ENCODE results near the gene KIAA1958. TPM values are rescaled to one million over a fixed set of nuclear protein-coding genes. Genes with fewer than 3 reads are reported as not detected.

KIAA1958 gene
- total RNA-seq (1 to 10 TPM; 4.5 to 7.1 TPM), polyA plus RNA-seq (1 to 10 TPM in 1 of 2 donors, under 1 TPM in 1; 0.99 to 2.1 TPM)

DNA sequence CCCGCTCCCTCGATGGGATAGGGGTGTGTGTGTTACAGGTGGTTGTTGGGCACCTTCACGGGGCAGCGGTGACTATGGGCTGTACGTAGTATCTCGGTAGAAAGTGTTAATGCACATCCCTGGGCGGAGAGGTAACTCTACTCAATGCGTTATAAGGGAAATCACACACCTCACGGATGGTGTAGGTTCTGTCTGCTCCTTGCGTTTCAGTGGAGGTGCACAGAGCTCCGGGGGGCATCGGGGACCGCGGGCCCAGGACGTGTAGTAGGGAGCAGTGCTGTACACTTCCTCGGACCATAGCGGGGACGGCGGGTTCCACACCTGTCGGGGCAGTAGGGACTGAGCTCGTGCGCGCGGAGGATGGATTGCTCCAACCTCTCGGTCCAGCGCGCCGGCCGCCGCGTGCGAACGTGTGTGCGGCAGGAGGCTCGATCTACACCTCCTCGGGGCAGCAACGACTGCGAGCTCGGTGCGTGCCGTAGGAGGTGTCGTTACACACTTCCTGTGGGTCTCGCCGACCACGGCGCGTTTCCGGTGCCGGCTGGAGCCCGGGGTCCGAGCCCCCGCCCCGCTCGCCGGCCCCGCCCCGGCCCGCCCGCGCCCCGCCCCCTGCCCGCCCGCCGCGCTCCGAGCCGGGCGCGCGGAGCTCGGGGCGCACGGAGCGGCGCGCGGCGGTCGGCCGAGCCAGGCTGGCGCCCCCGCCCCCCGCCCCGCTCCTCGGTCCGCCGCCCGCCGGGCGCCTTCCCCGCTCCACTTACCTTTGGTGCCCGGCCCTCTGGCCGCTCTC, at the start of gene KIAA1958:
KIAA1958 (plus strand) TSS at position 607 of the 787 bp plus-strand sequence. CDS start 87,254 bp downstream, outside the sequence.
- DNase-seq (ENCODE audit: low spot score), result peak; percentile 75
- 1% methylated on average over 93 of the region's 93 CpGs for WGBS
- Histone ChIP-seq H3K9me3 (ENCODE audit: control insufficient read depth in 4 of 4, low read length in 3 of 4) (no peaks in the 10 kb centered on the region), H3K9ac (ENCODE audit: low read depth in 1 of 2, low read length in 2 of 2) (peak within 1 kb of the TSS; percentile 52 to 66), H3K4me3 (ENCODE audit: low read depth in 1 of 3, low read length in 3 of 3) (peak within 1 kb of the TSS; percentile 81 to 92 (median 87)), H3K27ac (ENCODE audit: low read depth in 1 of 2, low read length in 2 of 2) (peak within 1 kb of the TSS; percentile 71 to 81), H3K4me1 (ENCODE audit: control insufficient read depth in 4 of 4, insufficient read depth in 4 of 4, low read length in 3 of 4) (peaks cover 1 to 30% (median 11%) of the 10 kb centered on the region in 4 donors), H3K27me3 (ENCODE audit: control insufficient read depth in 4 of 4, insufficient read depth in 4 of 4, low read length in 3 of 4) (no peaks in the 10 kb centered on the region), H3K36me3 (ENCODE audit: control insufficient read depth in 4 of 4, insufficient read depth in 3 of 4, low read depth in 1 of 4, low read length in 3 of 4) (no peaks in the 10 kb centered on the region)
- TF ChIP-seq, protein P1, sequence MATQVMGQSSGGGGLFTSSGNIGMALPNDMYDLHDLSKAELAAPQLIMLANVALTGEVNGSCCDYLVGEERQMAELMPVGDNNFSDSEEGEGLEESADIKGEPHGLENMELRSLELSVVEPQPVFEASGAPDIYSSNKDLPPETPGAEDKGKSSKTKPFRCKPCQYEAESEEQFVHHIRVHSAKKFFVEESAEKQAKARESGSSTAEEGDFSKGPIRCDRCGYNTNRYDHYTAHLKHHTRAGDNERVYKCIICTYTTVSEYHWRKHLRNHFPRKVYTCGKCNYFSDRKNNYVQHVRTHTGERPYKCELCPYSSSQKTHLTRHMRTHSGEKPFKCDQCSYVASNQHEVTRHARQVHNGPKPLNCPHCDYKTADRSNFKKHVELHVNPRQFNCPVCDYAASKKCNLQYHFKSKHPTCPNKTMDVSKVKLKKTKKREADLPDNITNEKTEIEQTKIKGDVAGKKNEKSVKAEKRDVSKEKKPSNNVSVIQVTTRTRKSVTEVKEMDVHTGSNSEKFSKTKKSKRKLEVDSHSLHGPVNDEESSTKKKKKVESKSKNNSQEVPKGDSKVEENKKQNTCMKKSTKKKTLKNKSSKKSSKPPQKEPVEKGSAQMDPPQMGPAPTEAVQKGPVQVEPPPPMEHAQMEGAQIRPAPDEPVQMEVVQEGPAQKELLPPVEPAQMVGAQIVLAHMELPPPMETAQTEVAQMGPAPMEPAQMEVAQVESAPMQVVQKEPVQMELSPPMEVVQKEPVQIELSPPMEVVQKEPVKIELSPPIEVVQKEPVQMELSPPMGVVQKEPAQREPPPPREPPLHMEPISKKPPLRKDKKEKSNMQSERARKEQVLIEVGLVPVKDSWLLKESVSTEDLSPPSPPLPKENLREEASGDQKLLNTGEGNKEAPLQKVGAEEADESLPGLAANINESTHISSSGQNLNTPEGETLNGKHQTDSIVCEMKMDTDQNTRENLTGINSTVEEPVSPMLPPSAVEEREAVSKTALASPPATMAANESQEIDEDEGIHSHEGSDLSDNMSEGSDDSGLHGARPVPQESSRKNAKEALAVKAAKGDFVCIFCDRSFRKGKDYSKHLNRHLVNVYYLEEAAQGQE (IDR thresholded peaks at IDR 0.05), result peak; percentile 36
- TF ChIP-seq CTCF (IDR thresholded peaks at IDR 0.05; ENCODE audit: low read depth, low read length, missing input control) (no peak), FOXA1 (IDR thresholded peaks at IDR 0.05) (no peak), NR2F2 (IDR thresholded peaks at IDR 0.05) (no peak), HNF4G (IDR thresholded peaks at IDR 0.05) (no peak), FOXA2 (IDR thresholded peaks at IDR 0.05) (no peak), YY1 (IDR thresholded peaks at IDR 0.05) (no peak), TAF1 (conservative IDR thresholded peaks at IDR 0.05) (no peak), SP1 (IDR thresholded peaks at IDR 0.05) (no peak), GABPA (IDR thresholded peaks at IDR 0.05 in 1 of 2, conservative IDR thresholded peaks at IDR 0.05 in 1 of 2) (peak; percentile 71 to 89), HNF4A (conservative IDR thresholded peaks at IDR 0.05) (no peak), MAX (IDR thresholded peaks at IDR 0.05) (peak; percentile 73), RXRA (IDR thresholded peaks at IDR 0.05) (no peak), EGR1 (IDR thresholded peaks at IDR 0.05; ENCODE audit: low read depth in 2 of 2) (no peak), JUND (IDR thresholded peaks at IDR 0.05) (no peak), RAD21 (IDR thresholded peaks at IDR 0.05) (peak in 1 of 2 donors; percentile 44)
- TF ChIP-seq, protein P2, sequence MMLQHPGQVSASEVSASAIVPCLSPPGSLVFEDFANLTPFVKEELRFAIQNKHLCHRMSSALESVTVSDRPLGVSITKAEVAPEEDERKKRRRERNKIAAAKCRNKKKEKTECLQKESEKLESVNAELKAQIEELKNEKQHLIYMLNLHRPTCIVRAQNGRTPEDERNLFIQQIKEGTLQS (IDR thresholded peaks at IDR 0.05), result no peak
- TF ChIP-seq, protein P3, sequence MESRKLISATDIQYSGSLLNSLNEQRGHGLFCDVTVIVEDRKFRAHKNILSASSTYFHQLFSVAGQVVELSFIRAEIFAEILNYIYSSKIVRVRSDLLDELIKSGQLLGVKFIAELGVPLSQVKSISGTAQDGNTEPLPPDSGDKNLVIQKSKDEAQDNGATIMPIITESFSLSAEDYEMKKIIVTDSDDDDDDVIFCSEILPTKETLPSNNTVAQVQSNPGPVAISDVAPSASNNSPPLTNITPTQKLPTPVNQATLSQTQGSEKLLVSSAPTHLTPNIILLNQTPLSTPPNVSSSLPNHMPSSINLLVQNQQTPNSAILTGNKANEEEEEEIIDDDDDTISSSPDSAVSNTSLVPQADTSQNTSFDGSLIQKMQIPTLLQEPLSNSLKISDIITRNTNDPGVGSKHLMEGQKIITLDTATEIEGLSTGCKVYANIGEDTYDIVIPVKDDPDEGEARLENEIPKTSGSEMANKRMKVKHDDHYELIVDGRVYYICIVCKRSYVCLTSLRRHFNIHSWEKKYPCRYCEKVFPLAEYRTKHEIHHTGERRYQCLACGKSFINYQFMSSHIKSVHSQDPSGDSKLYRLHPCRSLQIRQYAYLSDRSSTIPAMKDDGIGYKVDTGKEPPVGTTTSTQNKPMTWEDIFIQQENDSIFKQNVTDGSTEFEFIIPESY (IDR thresholded peaks at IDR 0.05), result no peak

All from liver (tissue), 9 donors.